Tracheal epithelial cell (primary cell): ENCODE results near the gene AMY2B. TPM values are rescaled to one million over a fixed set of nuclear protein-coding genes. Genes with fewer than 3 reads are reported as not detected.

Source experiments
- total RNA-seq: library from RNA; depleted of rRNA; stranded (reverse); fragments of >200 nt; gene quantifications from 2 replicates; pipeline ENCODE4 v1.2.1, GENCODE V29; 2014

AMY2B gene
- 2.1 and 2.7 TPM in 2 replicates for total RNA-seq

DNA sequence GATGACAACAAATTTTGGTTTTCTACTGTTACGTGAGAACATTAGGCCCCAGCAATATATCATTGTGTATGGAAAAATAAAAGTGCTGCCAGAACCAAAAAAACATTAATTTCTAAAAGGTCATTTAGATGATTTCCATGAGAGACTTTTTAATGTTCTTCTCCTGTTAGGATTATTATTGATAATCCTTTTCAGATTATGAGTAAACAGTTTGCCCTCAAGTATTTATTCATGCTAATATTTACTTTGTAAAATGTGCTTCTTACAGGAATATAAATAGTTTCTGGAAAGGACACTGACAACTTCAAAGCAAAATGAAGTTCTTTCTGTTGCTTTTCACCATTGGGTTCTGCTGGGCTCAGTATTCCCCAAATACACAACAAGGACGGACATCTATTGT lies at the start of gene AMY2B:
Gene AMY2B (plus strand): TSS at position 301 of the 400 bp plus-strand sequence. CDS start 14 bp downstream, at position 315.

DNA sequence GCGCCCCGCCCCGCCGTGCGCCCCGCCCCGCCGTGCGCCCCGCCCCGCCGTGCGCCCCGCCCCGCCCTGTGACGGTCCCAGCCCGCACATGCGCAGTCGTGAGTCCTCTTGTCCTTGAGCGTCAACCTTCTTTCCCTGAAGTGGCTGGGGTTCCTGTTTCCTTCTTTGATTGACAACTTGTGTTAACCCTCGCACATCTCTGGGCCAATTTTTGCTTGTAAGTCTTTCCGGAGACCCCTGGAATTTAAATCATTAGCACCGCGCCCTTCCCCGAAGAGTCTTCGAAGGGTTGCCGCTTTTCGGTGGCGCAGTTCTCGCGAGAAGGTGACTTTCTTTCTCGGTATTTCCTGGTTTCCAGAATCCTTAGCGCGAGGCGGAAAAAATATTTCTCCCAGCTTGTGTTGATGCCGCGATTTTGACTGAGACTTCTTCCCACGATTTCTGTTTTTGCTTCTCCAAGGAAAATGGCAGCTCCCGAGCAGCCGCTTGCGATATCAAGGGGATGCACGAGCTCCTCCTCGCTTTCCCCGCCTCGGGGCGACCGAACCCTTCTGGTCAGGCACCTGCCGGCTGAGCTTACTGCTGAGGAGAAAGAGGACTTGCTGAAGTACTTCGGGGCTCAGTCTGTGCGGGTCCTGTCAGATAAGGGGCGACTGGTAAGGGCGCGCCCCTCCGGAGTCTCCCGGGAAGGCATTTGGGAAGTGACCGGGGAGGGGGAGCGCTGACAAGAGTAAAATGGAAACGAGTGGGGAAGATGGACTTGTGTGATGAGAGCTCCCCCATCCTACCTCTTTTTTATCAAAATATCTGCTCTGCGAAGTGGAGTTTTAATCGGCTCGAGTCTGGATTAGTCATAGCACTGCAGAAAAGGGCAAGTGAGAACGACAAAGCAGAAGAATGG lies 45.5 kb upstream of the AMY2B start, which contains the start of gene RNPC3:
Gene RNPC3 (plus strand): TSS at position 93 of the 901 bp plus-strand sequence. CDS start 372 bp downstream, at position 465.

DNA sequence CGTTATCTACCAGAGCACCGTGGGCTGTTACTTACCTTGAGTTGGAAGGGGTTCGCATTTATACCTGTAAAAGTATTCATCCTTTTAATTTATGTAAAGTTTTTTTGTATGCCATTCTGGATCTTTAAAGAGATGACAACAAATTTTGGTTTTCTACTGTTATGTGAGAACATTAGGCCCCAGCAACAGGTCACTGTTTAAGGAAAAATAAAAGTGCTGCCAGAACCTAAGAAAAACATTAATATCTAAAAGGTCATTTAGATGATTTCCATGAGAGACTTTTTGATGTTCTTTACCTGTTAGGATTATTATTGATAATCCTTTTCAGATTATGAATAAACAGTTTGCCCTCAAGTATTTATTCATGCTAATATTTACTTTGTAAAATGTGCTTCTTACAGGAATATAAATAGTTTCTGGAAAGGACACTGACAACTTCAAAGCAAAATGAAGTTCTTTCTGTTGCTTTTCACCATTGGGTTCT lies 45.6 kb downstream of the AMY2B start, which contains the start of gene AMY2A:
Gene AMY2A (plus strand): TSS at position 434 of the 484 bp plus-strand sequence. CDS start 14 bp downstream, at position 448.

Other genes with a start within 250 kb of the AMY2B start
- 1.2 and 3.8 TPM in 2 replicates for gene RNPC3, start 45.9 kb upstream of the AMY2B start, total RNA-seq
- gene AMY2A, start 45.8 kb downstream of the AMY2B start, total RNA-seq: not detected in 2 replicates
- gene AMY1A, start 84.2 kb downstream of the AMY2B start, total RNA-seq: not detected in 2 replicates
- gene AMY1B, start 124.6 kb downstream of the AMY2B start, total RNA-seq: not detected in 2 replicates
- gene AMY1C, start 178.3 kb downstream of the AMY2B start, total RNA-seq: not detected in 2 replicates